GM18870 (cell line): ENCODE measurements around the gene C1orf226.

Experiments used
- ATAC-seq: cut with Tn5 transposase; IDR thresholded peaks from one replicate; pipeline ENCODE4 v1.9.1; 2021; ENCODE audit warnings: moderate library complexity; ENCODE audit not compliant: unreplicated experiment

C1orf226 gene

DNA sequence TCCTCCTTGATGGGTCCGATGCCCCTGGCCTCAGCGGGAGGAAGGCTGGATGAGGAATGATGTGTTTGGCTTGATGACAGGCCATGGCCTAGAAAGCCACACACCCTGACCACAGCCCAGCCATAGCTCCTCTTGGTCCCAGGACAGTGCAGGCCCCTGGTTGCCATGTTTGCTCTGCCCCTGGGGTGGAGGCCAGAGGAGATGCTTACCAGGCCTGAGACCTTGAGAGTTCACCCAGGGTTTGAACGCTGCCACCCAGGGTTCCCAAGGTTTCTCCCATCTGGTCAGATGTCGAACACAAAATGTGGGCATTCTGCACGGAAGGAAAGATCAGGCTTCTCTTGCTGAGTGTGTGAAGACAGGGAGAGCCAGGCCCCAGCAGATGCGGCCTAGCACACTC is 2.6 kb downstream of the C1orf226 start:
- ATAC-seq = no peak

DNA sequence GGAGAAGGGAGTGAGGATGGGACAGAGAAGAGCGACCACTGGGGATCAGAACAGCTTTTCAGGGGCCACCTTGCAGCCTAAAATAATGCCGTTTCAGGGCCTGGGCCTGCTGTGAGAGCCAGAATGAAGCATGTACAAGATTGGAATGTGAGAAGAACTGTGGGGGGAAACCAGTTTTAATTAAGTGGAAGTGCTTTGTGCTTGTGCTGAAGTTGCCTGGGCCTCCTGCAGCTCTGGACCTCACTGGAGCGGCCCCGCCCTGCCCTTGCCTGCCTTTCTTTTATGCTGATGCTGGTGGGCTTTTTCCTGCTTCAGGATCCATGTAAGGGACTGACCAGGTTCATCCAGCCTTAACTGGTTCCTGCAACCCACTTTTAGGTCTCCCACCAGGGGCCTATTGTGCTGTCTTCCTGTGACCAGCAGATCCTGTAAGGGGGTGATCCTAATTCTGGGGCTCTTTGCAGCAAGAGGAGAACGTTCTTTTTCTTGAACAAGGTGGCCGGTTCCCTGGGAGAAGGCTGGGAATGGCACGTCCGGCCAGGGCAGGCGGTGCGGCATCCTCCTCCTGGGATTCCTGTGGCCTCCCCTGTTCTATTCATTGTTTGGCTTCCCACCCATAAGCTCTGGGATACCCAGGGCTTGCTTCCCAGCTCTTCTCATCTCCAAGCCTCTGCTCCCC is 3.2 kb downstream of the C1orf226 start:
- ATAC-seq = no peak

DNA sequence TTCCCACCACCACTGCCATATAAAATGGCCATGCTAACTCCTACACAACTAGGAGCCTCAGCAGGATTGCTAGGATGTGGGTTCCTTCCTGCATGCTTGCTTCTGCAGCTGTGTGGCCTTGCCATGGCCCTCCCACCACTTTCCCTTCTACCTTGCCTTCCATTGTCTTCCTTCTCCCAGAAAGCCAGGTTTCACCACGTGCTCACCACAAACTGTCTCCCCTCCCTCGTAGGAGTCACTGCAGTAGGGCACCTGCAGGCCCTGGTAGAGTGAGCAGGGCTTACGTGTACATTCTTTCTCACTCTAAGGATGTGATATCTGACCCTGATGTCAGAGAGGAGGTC is 3.7 kb downstream of the C1orf226 start:
- no peak for ATAC-seq

DNA sequence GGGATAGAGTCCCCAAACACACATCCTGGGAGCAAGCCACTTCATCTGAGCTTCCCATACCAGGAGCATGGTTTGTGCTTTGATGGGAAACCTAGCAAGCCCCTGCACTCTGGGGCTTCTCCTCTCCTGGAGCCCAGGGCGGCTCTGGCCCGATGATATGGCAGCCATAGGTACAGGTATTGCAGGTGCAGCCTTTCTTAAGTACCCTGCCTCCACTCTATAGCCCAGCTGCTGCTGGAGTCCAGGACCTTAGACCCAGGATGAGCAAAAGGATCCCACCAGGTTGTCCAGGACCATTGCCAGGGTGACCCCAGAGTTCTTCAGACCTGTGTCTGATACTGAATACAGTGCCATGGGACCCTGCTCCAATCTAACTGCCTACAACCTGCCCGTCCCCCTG is 4.2 kb downstream of the C1orf226 start:
- no peak for ATAC-seq

DNA sequence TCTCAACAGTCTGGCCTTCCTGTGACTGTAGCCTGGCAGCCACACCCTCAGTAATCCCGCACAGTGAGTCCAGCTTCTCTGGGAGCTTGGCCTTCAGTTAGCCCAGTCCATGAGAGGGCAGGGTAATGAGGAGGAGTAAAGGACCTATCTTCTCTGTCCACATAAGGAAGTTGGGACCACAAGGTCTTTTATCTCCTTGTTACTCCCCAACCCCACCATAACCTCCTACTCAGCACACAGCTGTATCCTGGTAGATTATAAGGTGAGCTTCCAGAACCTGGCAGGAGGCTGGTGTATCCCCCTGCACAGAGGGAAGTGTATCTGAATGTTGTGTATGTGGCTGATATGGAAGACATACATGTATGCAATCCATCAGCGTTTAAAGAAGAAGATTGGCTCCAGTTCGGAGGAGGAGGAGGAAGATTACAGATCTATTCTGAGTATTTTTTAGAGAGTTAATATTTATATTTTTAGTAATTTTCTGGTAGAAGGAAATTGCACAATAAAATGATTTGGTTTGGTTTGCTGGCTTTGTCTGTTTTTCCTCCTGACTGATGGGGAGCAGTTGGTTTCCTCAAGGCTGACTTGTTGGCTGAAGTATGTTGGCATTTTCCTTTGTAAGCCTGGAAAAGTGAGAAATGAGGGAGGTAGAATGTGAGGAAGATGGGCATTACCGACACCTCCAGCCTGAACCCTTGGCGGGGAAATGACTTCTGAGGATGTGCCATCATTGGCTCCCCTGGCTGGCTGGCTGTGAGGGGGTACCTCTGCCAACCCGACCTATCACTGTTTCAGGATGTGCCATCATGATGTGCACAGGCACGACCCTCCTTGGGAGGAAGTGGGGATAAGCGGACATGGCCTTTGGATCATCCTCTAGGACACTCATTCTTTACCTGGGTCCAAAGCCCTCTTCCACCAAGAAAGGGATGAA is 5.0 kb downstream of the C1orf226 start:
- ATAC-seq = no peak

DNA sequence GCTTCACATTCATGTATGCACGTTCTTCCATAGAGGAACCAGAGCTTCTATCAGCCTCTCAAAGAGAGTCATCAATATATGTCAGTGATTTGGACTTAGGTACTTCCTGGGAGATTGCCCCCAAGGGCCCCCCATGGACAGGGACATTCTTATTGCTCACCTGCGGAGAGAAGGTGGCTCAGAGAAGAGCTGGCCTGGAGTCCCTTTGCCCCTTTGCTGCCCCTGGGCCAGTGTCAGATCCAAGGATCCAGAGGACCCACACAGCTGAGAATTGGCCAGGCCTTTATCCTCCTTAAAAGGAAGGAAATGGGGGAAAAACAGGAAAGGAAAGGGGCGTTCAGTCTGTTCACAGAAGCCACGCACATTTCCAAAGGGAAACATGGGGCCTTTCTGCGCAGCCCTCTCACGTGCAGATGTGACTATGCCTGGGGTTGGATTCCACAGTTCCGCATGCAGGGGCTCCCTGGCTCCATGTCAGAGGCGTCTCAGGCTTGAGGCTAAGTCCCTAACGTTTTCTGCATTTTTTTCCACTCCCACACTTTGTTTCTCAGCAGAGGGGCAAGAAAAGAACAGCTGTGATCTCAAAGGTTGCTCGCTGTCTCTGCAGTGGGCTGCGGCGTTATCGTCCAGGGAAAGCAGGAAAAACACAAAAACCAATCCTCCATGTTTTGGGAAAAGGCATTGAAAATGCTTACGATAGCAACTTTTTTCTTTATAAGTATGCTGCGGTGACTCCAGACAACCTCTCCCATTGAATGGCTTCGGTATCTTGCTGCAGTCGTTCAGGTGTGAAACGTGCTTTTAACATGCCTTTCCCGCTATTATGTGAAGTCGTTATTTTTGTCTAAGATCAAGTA is 5.9 kb downstream of the C1orf226 start:
- no peak for ATAC-seq

DNA sequence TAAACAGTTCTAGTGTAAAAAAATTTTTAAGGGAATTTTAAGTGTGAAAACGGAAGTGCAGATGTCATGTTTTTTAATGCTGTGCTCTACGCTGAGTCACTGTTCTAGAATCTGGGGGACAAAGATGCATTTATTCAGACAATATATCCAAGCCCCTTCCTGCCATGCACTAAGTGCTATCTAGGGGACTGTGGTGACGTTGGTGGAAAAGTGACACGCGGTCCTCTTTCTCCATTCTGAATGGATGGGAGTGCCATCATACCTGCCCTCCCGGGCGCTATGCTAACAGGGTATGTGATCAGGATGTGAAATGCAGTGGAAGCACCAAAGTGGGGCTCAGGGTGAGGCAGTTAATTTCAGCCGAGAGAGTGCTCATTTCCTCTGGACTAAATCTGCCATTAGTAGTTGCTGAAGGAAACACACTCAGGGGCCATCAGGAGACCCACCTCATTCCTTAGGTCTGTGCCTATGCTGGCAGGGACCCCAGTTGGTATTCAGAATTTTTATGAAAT is 6.6 kb downstream of the C1orf226 start:
- no peak for ATAC-seq

DNA sequence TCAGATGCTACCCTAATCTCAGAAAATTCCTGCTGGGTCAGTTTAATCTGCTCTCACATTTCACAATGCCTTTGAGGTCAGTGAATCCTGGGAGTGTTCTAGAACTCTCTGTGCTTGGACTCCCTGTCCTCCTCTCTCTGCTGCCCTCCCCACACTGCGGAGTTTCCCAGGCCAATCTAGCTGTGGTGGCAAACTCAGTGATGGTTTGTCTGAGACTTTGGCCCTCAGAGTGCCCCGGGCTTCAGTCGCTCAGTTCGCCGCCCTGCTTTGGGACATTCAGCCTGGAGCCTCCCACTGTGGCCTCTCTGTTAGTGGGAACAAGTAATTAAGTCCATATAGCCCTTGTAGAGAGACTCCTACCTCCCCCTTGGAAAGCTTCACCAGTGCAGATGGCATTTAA is 7.1 kb downstream of the C1orf226 start:
- no peak for ATAC-seq

DNA sequence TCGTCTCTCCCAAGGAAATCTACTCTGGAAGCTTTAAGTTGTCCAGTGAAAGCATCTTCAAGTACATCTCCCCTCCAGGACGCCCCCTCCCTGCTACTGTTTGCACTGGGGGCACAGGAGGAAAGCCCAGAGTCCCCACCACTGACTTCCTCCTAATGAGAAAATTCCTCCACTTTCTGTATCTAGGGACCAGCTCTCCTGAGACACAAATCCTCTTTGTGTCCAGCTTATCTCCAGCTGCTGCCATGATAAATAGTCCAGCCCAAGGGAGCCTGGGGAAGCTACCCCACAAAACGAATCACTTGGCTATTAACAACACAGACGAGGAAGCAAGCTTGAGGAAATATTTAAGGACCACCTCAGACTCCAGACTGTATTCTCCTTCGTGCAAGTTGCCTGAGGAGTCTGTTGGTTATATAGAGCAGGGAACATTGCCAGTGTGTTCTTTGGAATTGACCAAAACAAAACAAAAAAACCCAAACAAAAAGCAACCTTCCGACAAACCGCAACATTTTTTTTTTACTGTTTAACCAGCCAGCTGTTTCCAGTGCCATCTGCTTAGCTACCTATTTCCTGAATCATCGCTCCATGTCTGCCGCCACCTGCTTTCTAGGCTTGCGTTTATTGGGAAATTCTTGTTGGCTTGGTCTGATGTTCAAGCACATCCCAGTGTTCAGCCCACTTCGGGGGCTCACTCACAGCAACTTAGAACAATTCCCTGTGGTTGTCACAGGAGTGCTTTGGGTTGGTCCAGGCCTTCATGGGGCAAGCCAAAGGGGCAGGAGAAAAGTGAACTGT is 7.7 kb downstream of the C1orf226 start:
- ATAC-seq = no peak

DNA sequence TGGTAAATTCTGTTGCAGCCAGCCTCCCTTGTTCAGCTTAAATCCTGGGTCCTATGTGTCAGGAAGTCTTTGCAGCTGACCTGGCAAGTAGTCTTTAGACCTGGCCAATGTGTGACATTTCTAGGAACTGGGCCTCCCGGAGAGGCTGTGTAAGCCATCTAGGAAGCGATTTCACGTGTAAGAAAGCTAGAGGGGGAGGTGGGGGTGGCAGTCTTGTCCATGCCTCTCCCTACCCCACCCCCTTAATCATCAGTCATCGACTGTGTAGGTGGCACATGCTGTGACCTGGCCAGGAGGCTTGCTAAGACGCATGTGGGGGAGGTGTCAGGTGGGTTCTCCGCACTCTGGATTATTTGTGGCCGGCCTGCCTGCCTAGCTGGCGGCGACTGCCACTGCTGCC is 8.4 kb downstream of the C1orf226 start:
- no peak for ATAC-seq

DNA sequence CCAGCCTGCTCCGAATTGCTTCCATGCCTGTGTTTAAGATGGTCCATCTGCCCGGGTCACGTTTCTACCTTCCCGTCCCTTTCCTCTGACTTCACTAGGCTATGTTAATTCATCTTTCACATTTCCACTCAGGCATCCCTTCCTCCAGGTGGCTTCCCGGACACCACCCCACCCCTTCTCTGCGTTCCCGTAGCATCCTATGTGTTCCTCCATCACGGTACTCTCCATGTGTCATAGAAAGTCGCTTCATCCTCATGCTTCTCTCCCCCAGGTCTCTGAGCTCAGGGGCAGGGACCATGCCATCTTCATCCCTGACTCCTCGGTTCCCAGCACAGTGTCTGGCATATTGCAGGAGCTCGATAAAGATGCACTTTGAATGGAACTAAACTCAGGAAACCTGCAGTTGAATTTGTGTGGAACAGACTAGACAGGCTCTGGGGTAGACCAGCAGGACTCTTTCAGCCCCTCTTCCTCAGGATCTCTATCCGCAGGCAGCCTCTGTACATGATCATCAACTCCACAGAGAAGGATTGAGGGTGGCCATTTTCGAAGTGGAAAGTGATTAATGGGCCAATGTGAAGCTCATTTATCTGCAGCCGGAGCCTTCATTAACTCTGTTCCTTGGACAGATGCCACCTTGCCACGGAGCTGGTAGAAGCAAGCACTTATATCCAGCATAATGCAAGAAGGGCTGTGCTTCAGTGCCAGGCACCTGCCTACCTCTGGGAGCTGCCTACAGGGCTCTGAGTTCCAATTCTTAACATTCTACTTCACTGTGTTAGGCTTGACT is 9.1 kb downstream of the C1orf226 start:
- ATAC-seq = no peak

DNA sequence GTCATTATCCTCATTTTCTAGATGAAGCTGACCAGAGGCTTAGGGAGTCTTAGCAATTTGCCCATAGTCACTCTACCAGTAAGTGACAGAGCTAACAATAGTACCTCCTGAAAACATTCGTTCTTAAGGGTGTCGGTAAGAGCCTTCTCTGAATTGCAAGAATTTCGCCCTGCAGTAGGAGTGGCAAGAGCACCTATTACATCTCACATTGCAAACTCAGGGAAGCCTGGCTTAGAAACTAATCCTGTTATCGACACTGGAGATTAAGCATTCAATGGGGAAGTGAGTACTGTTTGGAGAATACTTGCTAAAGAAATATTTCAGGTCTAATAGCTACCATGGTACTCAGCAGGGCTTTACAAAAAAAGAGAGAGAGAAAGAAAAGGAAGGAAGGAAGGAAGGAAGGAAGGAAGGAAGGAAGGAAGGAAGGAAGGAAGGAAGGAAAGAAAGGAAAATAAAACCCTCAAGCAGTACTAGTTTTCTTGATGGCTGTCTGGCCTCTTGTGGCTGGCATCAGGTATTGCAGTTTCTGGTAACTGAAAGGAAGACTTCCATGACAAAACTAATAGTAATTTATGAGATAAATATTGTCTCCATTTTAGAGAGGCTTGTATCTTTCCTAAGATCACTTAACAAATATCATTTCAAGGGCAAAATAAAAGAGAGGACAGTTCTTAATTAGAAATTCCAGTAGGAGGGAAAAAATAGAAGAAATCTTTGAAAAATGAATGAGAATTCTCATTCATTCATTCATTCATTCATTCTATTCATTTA is 10.4 kb downstream of the C1orf226 start:
- no peak for ATAC-seq

DNA sequence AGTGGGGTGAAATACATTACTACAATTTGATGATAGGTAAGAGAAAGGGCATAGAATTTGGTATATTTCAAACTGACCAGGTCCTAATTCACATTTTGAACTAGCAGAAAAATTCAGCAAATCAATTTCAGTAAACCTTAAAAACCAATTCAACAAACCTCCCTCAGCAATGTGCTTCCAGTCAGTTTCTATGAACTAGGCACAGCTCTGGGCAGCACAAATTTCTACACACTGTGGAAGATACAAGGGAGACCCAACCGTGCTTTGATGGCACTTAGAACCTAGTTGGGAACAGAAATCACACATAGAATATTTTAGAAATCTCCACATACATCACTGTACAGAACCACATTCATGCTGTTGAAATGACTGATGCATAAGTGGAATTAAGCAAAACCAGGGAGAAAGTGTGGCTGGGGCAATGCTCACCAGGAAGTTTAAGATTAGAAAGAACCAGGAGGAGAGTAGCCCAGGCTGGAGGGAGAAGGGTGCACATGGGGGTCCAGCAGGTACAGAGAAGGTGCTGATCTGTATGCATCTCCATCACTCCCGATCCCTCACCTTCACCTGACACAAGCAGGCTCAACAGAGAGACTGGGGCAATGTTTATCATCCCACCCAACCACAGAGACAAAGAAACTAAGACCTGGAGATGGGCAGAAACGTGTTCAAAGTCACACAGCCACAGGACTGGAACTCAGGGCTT is 14.8 kb downstream of the C1orf226 start:
- no peak for ATAC-seq

DNA sequence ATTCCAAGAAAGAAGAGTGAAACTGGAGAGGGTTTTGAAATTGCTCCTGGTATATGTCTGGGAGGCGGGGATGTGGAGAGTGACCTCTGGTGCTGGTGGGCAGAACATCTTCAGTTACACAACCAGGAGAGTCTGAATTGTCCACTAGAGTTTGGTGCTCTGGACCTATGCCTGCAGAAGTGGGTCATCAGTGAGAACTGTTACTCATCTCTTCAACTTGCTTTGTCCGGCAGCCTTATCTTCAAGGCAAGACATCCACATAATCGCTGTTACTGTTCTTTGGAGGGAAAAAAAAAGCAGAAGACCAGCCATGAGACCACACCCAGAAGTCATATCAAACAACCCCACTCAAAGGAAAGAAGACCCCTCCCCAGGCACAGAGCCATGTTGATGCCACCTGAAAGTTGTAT is 15.5 kb downstream of the C1orf226 start:
- no peak for ATAC-seq

DNA sequence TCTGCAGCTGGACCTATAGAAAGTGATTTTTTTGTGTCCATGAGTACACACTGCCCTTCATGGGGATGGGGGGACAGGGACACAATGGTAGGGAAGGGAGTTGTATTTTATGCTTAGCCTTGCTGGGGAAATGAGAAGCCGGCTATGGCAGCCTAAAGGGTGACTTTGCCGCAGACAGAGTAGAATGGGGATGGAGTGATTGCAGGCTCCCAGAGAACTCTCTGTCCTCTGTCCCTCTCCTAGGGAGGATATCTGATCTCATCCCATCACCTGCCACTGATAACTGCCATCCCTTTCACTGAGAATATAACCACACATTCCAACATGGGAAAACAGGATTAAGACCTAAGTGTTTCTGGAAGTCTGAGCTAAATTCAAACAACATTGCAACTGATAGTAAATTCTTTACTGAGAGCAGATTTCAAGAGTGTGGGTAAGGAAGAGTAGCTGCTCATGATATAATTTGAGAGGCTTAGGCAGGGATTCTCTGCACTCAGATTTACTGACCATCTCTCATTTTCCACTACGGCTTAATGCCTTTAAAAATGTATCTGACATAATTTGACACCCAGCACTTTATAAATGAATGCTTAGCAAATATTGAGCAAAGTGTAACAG is 16.5 kb downstream of the C1orf226 start:
- ATAC-seq = no peak

DNA sequence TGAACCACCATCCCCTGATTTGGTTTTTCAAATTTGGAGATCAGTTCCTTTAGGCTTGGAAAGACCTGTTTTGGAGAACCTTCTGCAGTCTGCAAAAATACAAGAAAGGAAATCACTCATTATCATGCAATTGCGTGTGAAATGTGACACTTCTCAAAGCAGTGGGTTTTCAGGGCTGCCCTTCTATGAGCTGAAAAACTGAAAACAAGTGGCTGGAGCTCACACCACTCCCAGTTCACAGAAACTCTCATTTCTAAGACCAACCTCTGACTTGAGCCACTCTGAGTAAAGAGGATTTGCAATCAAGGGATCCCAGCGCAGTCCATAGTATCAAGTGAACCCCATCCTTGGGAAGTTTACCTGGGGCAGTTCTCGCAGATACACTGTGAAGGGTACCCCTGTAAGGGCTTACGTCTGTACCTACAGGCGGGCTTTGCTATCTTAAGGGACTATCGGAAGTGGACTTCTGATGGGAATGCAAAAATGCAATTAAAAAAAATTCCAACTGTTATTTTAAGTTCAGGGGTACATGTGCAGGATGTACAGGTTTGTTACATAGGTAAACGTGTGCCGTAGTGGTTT is 17.6 kb downstream of the C1orf226 start:
- ATAC-seq = no peak

DNA sequence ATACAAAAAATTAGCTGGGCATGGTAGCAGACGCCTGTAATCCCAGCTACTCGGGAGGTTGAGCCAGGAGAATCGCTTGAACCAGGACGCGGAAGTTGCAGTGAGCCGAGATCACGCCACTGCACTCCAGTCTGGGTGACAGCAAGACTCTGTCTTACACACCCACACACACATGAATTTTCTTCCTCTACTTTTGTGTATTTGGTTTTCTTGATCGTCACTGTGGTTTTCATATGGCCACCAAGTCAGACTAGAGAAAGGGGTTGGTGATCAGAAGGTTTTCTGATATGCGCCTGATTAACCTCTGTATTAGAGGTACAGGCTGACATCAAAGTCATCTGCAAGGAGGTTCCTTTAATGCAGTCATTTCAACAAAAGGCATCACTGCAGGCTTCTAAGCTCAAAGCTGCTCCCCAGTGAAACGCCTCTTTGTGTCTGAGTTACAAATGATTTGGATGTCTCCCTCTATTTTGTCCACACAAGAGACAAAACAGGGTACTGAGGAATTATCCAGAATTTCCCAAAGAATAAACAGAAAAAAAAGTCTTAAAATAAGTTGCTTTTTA is 19.3 kb downstream of the C1orf226 start:
- ATAC-seq = no peak
